Fibroblast of villous mesenchyme (primary cell): ENCODE measurements around the gene UBQLN3. TPM values are rescaled to one million over a fixed set of nuclear protein-coding genes. Genes with fewer than 3 reads are reported as not detected.

Source experiments
- DNase-seq: peaks from one replicate; pipeline ENCODE4 v3.0.0-alpha.2; 2010; ENCODE audit warnings: low read depth
- H3K4me3 ChIP-seq: 2 replicates; pipeline ENCODE4 v1.5.1; 2011; ENCODE audit warnings: low read depth, mild to moderate bottlenecking, low read length
- total RNA-seq: library from RNA; depleted of rRNA; stranded (reverse); fragments of >200 nt; gene quantifications from 2 replicates; pipeline ENCODE4 v1.2.3, GENCODE V29; 2012
- TF ChIP-seq, protein P1 (sequence below): IDR thresholded peaks from 2 replicates; pipeline ENCODE4 v1.5.1; 2012; ENCODE audit warnings: low read depth, mild to moderate bottlenecking, low read length; ENCODE audit not compliant: insufficient read depth

Gene UBQLN3
- total RNA-seq, 1 donor, result 0.43 TPM

DNA sequence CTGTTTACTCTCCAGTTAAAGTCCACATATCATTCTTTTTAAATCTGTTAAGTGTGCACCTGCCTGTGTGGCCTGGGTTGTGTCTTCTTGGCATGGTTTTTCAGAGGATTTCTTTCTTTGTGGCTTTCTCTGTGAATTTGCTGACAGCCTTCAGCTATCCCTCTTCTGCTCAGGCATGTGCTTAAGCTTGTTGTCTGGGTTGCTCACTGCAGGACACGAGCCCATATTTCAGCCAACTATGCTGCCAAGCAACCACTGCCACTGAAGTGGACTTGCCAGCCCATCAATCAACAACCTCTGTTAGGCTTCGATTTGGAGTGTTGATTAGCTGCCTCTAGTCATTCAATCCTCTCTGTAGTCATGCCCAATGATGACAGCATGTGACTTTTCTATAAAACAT, 42.2 kb downstream of the UBQLN3 start:
- DNase-seq, result no peak
- TF ChIP-seq, protein P1, sequence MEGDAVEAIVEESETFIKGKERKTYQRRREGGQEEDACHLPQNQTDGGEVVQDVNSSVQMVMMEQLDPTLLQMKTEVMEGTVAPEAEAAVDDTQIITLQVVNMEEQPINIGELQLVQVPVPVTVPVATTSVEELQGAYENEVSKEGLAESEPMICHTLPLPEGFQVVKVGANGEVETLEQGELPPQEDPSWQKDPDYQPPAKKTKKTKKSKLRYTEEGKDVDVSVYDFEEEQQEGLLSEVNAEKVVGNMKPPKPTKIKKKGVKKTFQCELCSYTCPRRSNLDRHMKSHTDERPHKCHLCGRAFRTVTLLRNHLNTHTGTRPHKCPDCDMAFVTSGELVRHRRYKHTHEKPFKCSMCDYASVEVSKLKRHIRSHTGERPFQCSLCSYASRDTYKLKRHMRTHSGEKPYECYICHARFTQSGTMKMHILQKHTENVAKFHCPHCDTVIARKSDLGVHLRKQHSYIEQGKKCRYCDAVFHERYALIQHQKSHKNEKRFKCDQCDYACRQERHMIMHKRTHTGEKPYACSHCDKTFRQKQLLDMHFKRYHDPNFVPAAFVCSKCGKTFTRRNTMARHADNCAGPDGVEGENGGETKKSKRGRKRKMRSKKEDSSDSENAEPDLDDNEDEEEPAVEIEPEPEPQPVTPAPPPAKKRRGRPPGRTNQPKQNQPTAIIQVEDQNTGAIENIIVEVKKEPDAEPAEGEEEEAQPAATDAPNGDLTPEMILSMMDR, result no peak
- no peak overlapping the region for H3K4me3 ChIP-seq

DNA sequence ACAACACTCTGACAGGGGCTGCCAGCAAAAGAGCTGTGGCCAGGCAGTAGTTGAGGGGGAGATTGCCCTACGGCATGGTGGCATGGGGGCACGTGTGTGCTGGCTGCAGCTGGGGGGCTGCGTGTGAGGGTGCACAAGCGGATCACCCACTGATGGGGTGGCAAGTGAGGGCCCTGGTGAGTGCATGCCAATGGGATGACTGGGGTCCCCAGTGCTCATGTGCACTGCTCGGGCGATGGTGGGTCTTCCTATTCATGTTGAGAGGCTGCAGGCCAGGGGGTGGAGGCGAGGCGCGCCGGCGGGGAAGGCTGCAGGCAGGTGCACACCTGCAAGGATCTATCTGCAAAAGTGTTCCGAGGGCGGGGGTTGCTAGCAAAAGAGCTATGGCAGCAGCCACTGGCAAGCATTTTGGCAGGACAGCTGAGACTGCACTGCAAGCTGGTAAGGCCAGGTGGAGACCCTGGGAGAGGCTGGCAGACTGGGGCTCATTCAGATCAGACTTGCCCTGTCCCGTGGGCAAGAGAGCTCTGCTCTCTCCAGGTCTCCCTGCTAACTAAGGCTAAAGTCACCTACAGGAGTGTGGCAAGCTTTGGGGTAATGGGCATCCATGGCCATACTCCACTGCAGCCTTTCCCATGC, 48.7 kb downstream of the UBQLN3 start:
- DNase-seq, result no peak
- no peak overlapping the region for H3K4me3 ChIP-seq
- TF ChIP-seq, protein P1, result no peak

Other genes starting within 250 kb of the UBQLN3 start
- 0.97 and 1.7 TPM in 2 replicates for gene HBE1, start 240.0 kb downstream of the UBQLN3 start, total RNA-seq
- gene OR51B4, start 208.0 kb downstream of the UBQLN3 start, total RNA-seq, result 0.43 TPM in 1 of 2 replicates, not detected in the other
- gene OR51B2, start 185.7 kb downstream of the UBQLN3 start, total RNA-seq, result not detected in 2 replicates
- gene OR51B5, start 166.4 kb downstream of the UBQLN3 start, total RNA-seq, result 0.32 and 0.43 TPM in 2 replicates
- gene OR51B6, start 158.4 kb downstream of the UBQLN3 start, total RNA-seq, result not detected in 2 replicates
- under 0.01 TPM in 1 of 2 replicates, not detected in the other for gene OR51M1, start 126.1 kb downstream of the UBQLN3 start, total RNA-seq
- gene OR51Q1, start 87.8 kb downstream of the UBQLN3 start, total RNA-seq, result not detected in 2 replicates
- gene OR51I1, start 68.4 kb downstream of the UBQLN3 start, total RNA-seq, result under 0.01 TPM in 1 of 2 replicates, not detected in the other
- gene OR51I2, start 60.6 kb downstream of the UBQLN3 start, total RNA-seq, result not detected in 2 replicates
- not detected in 2 replicates for gene OR52D1, start 21.3 kb downstream of the UBQLN3 start, total RNA-seq
- gene UBQLNL, start 6.7 kb upstream of the UBQLN3 start, total RNA-seq, result under 0.01 TPM in 2 replicates
- 0.32 and 0.86 TPM in 2 replicates for gene OR52H1, start 38.6 kb upstream of the UBQLN3 start, total RNA-seq
- not detected in 2 replicates for gene OR52B6, start 70.9 kb upstream of the UBQLN3 start, total RNA-seq
- gene TRIM6, start 86.7 kb upstream of the UBQLN3 start, total RNA-seq, result 6.1 and 6.5 TPM in 2 replicates
- gene TRIM34, start 115.0 kb upstream of the UBQLN3 start, total RNA-seq, result 7.1 and 10.4 TPM in 2 replicates
- gene TRIM5, start 175.1 kb upstream of the UBQLN3 start, total RNA-seq, result 31.2 and 65.2 TPM in 2 replicates
- gene TRIM22, start 179.8 kb upstream of the UBQLN3 start, total RNA-seq, result 70.9 and 104 TPM in 2 replicates
- not detected in 2 replicates for gene OR56B1, start 226.5 kb upstream of the UBQLN3 start, total RNA-seq
- not detected in 2 replicates for gene OR52N4, start 244.3 kb upstream of the UBQLN3 start, total RNA-seq